HG02623 (cell line): ENCODE results near the gene CTRL.
"Not testable (repeated sequence)": the region's sequence is repeated elsewhere in the genome, so short reads cannot be mapped to it uniquely, and the experiment has no call there.

Source experiments
- ATAC-seq: cut with Tn5 transposase; IDR thresholded peaks from one replicate; pipeline ENCODE4 v1.9.1; 2021; ENCODE audit warnings: moderate library complexity; ENCODE audit not compliant: unreplicated experiment

CTRL gene

DNA sequence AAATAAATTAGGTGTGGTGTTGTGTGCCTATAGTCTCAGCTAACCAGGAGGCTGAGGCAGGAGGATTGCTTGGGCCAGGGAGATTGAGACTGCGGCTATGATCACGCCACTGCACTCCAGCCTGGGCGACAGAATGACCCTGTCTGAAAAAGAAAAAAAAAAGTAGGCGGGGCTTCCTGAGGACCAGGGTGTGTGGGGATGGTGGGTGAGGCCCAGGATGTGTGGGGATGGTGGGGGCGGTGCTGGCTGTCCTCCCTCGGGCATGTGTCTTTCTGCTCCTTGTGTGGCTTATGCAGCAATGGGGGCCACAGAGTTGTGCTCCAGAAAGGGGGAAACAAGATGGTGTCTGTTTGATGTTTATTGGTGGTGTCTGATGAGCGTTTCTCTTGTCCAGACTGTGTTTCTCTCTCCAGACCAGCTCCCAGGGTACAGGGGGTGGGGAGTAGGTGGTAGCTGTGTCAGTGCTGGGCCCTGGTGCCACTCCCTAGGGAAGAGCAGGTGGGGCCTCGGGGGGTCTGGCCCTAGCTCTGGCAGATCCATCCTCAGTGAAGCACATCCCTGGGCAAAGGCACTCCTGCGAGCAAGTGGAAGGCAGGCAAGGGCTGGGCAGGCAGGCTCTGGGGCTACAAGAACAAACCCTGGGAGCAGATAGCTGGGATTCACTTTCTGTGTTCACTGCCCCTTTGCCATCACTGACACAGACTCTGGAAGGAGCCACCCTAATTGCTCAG lies 10.0 kb upstream of the CTRL start:
- ATAC-seq, result no peak

DNA sequence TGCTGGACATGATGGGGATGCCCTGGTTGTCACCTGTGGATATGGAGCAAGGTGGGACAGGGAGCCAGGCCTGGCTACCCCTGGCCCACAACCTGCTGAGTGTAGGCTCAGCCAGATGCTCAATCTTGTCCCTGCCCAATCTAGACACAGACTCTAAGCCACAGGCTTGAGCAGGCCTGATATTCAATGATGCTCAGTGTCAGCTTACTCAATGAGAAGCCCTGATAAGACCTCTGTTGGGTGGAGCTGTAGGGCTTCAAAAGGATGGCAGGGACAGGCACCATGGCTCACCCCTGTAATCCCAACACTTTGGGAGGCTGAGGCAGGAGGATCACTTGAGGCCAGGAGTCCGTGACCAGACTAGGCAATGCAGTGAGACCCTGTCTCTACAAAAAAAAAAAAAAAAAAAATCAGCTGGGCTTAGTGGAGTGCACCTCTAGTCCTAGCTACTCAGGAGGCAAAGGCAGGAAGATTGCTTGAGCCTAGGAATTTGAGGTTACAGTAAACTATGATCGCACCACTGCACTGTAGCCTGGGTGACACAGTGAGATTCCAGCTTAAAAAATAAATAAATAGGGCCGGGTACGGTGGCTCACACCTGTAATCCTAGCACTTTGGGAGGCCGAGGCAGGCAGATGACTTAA lies 8.9 kb upstream of the CTRL start:
- no peak for ATAC-seq

DNA sequence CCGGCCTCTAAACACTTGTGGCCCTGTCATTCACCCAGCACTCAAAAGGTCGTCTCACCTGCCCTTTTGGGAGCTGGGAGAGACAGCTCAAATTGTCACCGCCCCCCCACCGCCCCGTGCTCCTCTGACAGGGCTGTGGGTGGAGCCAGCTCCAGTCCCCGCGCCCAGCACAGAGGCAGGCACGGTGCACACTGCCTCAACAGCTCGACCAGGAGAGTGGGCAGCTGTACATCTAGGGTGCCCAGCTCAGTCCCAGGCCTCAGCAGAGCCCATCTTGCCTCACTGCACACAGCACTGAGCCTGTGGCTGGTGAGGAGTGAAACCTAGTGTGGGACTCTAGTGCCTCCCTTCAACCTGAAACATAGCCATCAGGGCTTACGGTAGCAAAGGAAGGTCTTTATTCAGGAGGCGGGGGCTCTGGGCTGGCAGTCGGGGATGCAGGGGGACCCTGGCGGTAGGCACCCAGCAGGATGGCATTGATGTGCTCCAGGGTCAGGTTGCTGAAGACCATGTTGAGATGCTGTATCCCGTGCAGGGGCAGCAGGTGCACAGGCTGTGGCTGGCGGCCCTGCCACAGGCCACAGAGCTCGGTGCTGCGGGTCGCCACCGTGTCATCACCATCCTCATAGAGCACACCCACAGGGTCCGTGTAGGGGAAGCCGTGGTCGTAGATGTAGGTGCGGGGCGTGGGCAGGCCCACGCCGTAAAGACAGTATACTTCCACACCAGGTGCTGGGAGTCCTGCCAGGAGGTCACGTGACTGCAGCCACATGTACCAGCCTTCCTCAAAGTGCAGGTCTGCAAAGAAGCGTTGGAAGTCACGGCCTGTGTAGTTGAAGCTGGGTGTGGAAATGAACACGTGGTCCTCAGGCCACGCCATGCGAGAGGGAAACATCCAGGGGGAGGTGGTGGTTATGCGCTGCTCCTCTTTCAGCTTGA lies 8.1 kb upstream of the CTRL start:
- no peak for ATAC-seq

DNA sequence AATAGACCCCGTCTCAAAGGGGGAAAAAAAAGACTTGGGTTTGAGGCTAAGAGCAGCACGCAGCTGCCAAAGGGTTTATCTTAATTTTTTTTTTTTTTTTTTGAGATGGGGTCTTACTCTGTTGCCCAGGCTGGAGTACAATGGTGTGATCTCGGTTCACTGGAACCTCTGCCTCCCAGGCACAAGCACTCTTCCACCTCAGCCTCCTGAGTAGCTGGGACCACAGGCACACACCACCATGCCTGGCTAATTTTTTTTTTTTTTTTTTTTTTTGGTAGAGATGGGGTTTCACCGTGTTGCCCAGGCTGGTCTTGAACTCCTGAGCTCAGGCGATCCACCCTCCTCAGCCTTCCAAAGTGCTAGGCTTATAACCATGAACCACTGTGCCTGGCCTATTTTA lies 6.1 kb upstream of the CTRL start:
- not testable (repeated sequence) for ATAC-seq

DNA sequence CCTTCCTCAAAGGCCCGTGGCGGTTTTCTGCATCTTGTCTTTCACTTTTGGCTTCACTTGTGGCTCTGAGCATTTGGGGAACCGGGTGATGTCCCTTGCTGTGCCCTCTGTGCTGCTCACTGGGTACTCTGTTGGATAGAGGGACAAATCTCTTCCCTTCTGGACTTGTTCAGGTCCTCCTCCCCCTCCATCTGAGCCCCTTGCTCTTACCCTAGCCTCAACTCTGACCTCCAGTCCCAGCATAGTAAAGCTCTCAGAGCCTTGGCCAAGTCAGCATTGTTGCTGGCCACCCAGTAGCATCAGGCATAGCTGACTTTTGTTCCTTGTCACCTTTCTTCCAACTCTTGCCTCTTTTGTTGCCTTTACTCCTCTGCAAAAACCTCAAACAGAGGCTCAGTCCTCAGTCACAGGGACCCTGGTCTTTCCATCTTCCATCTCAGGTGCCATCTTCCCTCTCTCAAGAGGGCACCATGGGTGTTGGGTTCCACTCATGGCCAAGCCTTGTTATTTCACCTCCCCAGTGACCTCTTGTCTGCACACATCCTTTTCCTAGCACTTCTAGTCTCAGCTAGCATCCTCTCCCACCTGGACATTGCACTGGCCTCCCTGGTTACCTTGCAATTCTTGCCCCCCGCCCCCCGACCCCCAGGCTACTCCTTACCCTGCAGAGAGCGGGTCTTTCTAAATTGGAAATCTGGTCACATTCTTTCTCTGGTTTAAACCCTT lies 5.4 kb upstream of the CTRL start:
- peak; percentile 44 for ATAC-seq

DNA sequence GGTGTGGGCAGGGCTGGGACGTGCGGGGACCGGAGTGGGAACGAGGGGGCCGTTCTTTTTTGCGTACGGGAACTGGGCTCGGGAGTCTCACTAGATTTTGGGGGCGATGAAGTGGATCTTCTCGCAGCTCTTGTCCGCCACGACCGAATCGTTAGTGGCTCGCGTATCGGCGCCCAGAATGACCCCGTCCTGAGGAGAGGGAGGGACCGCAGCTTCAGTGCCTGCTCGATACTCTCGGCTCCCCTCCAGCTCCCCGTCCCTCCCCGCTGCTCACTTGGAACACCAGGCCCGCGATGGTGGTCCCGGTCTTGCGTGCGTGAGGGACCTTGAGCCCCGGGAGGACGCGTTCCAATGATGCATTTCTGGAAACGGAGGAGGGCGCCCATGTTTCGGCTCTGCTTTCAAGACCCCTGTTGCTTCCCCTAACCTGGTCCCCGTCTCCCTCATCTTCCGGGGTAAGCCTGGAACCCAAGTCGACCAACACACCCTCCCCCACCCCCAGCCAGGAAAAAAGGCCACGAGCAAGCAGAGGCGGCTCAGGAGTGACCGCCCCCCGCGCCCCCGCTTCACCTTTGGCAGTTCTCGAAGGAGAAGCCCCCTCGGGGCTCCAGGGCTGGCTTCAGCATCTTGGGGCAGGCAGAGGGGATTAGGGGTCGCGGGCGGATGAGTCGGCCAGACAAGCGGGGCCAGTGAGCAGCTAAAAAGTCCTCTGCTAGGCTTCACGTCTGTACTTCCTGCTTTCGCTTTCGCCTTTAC lies 4.6 kb upstream of the CTRL start, which contains the start of gene PSMB10:
Gene PSMB10 (minus strand): TSS at position 727 of the 756 bp plus-strand sequence. CDS start 101 bp downstream, at position 626.
- ATAC-seq, result no peak

DNA sequence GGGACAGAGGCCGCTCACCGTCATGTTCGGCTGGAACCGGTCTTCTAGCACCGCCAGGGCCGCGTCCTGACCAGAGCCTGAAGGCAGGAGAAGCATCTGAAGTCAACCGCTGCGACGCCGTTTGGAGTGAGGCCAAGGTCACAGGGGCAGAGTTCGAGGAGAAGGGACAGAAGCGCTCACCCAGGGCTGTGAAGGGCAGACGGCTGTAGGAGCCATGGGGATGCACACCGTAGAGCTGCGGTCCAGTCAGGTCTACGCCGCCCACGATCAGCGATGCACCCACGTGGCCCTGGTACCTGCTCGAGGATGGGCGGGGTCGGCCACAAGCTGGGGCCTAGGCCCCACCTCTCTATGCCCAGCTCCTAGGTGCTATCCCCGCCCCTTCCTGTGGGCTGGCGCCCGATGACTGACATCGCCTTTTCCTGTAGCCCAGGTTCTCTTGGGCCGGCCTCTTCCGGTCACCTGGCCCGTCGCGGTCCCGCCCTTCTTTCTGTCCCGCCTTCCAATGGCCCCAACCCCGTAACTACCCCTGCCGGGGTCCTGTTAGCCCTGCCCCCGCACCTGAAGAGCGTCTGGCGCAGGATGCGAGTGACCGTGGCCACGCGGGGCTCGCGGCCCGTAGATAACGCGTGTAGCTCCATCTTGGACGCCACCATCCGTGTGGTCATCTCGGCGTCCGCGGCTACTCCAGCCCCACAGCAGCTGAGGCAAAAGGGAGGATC lies 3.9 kb upstream of the CTRL start:
- ATAC-seq, result peak; percentile 90

DNA sequence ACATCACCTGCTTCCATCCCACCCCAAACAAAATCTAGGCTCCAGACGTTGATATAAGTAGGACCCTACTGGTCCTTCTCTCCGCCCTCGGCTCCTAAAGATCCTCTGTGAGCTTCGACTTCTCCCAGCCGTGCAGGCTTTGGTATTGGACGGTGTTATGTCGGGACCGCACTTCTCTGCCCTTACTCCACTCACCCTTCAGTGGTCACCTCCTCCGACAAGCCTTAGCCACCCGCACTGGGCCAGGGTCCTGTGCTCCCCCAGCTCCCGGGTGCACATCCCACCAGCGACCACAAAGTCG lies 3.4 kb upstream of the CTRL start:
- ATAC-seq, result no peak

DNA sequence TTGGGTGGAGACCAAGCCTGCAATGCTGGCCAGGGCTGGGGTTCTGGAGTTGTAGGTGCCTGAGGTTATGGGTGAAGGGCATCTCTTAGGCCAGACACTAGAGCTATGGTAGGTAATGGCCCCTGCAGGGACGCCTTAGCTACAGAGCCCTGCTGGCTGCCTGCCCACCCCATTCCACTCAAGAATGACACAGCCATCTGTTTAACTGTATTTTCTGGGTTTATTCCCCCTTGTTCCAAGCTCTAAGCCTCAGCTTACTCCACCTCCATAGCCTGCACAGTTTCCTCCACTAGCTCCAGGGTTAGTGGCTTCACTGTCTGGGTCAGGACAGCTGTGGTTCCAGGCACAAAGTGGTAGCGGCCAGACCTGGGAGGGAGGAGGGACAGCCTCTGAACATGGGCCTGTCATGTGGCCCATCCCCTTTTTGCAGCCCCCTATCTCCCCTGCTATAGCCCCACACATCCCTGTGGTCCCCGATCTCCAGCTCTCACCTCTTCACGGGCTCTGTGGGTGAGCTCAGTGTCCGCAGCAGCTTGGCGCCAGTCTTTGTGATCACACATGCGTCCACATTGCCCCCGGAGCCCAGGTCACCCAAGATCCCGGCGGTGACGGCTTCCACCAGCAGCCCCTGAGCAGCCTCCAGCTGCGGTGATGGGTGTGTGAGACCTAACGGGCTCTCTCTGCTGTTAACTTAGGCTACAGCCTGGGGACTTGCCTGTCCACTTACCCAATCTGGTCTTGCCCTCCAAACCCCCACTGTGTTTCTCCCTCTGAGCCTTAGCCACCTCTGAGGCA lies 2.8 kb upstream of the CTRL start:
- ATAC-seq, result no peak

DNA sequence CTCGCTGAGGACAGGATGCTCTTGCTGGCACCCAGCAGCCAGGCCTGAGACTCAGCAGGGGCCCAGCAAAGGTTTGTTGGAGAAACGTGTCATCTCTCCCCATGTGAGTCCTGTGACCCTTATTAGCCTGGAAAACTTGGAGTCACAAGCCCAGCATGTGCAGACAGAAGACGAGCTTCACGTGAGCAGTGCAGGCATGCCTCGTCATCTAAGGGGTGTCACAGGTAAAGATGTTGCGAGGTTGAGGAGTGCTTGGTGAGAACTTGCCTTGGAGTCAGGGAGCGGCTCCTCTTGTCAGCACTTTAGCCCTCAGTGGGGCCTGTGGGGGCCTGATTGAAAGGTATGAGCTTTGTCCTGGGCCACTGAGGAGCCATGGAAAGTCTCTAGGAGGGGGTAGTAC lies 2.1 kb upstream of the CTRL start:
- no peak for ATAC-seq

DNA sequence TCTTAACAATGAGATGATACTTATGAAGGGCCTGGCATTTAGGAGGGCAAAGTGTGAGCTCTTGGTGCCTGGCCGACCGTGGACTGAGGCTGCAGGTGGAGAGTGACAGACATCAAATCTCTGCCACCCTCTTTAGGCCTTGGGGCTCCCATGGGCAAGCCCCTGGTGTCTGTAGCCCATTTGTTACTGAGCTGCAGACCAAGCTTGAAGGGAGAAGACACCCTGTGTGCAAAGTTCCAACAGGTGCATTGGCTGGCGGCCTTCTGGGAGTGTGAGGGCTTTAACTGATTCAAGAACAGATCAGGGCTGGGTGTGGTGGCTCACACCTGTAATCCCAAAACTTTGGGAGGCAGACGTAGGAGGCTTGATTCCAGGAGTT lies 789 bp upstream of the CTRL start:
- no peak for ATAC-seq

DNA sequence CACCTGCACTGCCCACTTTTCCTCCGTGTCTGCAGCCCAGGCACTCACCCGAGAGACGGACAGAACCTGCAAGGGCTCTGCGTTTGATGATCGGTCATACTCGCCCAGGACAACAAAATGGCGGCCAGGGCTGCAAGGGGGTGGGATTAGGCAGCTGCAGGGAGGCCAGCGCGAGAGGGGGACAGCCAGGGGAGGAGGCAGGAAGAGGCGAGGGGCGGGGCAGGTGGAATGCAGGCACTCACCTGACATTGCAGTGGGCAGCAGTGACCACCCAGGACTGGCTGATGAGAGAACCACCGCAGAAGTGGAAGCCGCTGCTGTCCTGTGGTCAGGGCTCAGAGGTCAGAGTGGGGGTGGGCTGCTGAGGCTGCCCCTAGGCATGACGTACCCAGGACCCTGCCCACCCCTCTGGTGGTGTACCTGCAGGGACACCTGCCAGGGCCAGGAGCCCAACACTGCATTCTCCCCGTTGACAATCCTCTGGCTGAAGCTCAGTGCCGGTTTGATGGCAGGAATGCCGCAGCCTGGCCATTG lies 917 bp downstream of the CTRL start:
- no peak for ATAC-seq

DNA sequence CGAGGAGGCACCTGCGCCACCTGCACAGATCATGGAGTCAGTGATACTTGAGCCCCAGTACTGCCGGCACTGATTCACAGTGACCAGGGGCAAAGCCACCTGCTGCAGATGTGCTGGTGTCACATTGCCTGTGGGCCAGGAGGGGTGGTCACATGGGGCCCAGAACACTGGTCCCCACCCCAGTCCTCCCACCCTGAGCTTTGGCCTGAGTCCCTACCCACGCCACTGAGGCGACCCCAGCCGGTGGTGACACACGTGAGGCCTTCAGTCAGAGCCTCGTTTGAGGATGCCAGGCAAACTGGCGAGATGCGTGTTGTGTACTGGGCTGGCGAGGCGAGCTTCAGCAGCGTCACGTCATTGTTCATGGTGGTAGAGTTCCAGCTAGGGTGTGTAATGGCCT lies 1.5 kb downstream of the CTRL start:
- no peak for ATAC-seq

DNA sequence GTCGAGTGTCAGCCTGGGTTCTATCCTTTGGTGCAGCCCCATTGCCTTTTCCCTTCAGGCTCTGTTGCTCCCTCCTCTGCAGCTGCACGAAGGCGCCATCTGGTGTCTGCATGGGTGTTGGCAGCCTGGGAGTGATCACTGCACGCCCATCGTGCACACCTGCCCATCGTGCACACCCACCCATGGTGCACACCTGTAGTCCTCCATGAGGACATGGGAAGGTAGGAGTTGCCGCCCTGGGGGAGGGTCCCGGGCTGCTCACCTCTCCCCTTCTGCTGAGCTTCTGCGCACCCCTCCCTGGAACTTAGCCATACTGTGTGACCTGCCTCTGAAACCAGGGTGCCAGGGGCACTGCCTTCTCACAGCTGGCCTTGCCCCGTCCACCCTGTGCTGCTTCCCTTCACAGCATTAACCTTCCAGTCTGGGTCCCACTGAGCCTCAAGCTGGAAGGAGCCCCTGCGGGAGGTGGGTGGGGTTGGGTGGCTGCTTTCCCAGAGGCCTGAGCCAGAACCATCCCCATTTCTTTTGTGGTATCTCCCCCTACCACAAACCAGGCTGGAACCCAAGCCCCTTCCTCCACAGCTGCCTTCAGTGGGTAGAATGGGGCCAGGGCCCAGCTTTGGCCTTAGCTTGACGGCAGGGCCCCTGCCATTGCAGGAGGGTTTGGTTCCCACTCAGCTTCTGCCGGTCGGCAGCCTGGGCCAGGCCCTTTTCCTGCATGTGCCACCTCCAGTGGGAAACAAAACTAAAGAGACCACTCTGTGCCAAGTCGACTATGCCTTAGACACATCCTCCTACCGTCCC lies 2.9 kb downstream of the CTRL start:
- ATAC-seq, result no peak

DNA sequence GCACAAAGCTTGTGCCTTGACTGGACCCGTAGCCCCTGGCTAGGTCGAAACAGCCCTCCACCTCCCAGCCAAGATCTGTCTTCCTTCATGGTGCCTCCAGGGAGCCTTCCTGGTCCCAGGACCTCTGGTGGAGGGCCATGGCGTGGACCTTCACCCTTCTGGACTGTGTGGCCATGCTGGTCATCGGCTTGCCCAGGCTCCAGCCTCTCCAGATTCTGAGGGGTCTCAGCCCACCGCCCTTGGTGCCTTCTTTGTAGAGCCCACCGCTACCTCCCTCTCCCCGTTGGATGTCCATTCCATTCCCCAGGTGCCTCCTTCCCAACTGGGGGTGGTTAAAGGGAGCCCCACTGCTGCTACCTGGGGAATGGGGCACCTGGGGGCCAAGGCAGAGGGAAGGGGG lies 3.5 kb downstream of the CTRL start:
- no peak for ATAC-seq

DNA sequence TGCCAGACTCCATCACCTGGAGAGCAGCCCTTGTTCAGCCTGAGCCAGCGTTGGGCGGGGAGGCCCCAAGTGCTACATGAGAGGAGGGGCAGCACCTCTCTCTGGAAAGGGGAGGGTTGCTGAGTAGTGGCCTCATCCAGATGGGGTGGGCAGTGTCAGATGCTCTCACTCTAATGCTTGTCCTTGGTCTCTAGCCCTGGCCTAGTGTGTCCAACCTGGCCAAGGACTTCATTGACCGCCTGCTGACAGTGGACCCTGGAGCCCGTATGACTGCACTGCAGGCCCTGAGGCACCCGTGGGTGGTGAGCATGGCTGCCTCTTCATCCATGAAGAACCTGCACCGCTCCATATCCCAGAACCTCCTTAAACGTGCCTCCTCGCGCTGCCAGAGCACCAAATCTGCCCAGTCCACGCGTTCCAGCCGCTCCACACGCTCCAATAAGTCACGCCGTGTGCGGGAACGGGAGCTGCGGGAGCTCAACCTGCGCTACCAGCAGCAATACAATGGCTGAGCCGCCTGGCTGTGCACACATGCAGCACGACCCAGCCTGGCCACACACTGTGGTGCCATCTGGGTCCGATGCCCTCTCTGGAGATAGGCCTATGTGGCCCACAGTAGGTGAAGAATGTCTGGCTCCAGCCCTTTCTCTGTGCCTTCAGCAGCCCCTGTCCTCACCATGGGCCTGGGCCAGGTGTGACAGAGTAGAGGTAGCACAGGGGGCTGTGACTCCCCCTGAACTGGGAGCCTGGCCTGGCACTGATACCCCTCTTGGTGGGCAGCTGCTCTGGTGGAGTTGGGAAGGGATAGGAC lies 4.3 kb downstream of the CTRL start:
- ATAC-seq, result no peak

DNA sequence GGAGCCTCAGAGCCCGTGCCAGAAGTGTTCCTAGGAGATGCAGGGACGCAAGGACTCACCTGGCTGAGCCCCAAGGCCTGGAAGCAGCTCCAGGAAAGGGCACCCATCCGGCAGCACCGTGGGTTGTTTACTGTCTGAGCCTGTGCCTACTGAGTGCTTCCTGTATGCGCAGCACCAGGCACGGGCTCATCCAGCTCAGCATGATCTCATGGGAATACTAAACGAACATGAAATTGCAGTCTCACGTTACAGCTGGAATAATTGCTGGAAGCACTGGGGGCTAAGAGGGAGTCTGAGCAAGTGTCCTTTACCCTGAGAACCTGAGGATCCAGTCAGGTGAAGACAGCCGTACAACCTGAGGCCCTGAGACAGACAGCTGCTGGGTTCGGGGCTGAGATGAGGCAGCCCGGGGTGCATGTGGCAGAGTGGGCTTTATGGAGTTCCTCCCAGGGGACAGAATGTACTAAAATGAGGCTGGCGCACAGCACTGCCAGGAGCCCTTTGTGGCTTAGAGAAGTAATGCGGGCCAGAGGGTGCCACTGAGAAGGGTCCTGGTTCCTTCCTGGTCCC lies 5.4 kb downstream of the CTRL start:
- ATAC-seq, result no peak
